IPS-11a (cell line): ENCODE data around the gene ROCK2.

Experiments
- H3K4me3 ChIP-seq: one replicate; pipeline ENCODE4 v1.5.1; 2013; ENCODE audit warnings: low read depth, low read length, control low read depth

Gene ROCK2

DNA sequence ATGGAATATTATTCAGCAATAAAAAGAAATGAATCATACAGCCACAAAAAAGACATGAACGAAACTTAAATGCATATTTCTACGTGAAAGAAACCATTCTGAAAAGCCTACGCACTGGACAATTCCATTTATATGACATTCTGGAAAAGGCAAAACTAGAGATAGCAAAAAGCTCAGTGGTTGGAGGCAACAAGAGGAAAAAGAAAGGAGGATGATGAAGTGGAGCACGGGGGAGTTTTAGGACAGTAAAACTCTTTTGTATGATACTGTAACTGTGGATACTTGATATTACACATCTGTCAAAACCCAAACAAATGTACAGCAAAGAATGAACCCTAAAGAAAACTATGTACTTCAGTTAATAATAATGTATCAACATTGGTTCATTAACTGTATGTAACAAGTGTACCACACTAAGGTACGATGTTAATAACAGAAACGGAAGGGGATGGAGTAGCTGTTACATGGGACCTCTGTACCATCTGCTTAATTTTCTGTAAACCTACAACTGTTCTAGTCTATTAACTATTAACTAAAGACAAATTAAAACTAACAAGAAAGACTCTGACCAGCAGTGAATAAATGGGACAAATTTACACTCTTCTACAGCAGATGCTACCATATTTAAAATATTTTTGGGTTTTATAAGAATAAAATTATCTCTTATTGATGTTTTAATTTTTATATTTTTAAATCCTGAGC lies 31.5 kb downstream of the ROCK2 start:
- no peak overlapping the region for H3K4me3 ChIP-seq

DNA sequence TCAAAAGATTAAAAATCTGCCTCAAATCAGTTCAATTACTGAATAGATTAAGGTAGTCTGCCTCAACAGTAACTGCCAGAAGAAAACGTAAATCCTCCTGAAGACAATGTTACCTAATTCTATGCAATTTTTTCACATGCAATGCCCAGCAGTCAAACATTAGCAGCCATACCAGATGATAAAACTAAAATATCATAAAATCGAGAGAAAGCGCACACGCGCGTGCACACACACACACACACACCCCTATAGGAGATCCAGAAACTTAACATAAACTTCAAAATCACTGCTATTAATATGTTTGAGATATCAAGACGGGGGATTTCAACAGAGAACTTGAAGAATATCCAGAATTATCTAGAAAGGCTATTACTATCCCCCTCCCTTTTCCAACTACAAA lies 32.9 kb downstream of the ROCK2 start:
- H3K4me3 ChIP-seq = no peak overlapping the region

DNA sequence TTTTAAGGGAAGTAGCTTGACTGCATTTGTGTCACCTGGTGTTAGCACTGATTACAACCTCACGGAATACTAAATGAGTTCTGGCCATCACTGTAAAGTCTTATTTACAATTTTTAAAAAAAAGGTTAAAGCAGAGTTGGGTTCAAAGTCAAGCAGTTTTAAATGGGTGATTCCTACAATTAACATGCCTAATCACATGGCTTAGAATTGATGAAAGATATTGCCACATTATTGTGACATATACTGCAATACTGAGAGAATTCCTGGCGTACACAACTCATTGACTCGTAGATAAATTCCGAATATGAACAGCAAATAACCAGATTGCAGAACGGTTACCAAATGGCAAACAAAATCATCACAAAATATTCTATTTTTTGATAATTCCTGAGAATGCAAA lies 34.2 kb downstream of the ROCK2 start:
- H3K4me3 ChIP-seq = no peak overlapping the region

DNA sequence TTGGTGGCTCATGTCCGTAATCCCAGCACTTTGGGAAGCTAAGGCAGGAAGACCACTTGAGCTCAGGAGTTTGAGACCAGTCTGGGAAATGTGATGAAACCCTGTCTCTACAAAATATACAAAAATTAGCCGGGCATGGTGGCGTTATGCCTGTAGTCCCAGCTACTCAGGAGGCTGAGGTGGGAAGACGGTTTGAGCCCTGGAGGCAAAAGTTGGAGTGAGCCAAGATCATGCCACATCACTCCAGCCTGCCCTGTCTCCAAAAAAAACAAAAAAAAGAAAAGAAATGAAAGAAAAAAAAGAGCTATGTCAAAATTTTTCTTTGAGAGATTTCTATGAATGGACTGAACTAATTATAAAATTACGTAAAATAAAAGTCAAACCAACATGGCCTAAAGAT lies 34.7 kb downstream of the ROCK2 start:
- H3K4me3 ChIP-seq = no peak overlapping the region

DNA sequence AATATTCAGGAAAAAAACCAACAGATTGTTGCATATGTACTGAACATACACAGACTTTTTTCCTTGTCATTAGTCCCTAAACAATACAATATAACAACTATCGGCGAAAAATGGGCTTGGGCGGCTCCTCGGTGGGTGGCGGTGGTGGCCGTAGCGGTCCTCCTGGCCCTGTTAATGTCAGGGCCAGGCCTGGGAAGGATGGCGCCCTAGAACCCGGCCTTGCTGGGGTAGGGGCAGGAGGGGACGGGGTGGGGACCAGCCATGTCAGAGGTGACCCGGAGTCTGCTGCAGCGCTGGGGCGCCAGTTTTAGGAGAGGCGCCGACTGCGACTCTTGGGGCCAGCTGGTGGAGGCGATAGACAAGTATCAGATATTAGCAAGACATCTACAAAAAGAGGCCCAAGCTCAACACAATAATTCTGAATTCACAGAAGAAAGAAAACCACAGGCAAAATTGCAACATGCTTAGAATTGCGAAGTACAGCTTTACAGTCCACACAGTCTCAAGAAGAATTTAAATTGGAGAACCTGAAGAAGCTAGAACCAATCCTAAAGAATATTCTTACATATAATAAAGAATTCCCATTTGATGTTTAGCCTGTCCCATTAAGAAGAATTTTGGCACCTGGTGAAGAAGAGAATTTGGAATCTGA lies 36.5 kb downstream of the ROCK2 start:
- H3K4me3 ChIP-seq = no peak overlapping the region

DNA sequence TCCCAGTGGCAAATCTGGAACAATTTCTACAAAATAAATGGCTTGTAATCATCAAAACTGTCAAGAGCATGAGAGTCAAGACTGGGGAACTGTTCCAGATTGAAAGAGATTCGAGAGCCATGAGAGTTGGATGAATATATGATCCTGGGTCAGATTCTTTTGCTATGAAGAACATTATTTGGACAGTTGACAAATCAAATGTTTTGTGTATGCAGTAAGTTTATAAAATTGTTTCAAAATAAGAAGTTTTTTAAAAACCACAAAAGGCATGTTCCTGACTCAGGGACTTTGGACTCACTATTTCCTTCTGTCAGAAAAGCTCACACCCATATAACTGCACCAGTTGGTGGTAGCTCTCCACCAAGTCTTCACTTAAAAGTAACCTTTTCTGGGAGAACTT lies 38.5 kb downstream of the ROCK2 start:
- no peak overlapping the region for H3K4me3 ChIP-seq

DNA sequence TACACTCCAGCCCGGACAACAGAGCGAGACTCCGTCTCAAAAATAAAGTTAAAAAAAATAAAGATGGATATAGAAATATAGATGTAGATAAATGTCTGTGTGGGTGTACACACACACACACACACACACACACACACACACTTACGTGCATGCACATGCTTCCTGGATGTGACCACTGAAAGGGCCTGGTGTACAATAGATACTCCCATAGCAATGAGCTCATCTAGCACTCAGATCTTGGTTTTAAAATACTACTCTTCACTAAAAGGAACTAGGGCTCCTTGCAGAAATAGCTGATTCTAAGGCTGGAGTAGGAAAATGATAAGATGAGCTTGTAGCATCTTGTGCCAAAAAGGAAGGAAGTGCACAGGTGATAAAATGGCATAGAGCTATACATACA lies 39.1 kb downstream of the ROCK2 start:
- no peak overlapping the region for H3K4me3 ChIP-seq

DNA sequence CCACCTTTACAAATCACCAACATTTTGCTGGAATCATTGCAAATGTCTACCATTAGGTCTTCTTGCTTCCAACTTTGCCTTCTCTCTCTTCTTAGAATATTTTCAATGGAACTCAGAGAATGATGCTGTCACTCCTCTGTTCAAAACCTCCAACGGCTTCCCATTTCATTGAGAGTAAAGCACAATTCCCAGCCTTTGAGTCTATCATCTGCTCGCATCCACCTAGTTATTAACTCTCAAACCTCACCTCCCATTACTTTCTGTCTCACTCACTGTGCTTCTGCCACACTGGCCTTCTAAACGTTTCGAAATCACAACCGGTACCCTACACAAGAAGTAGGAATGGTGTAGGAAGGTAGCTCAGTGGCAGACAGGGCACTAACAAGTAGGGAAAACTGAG lies 40.0 kb downstream of the ROCK2 start:
- H3K4me3 ChIP-seq = no peak overlapping the region

DNA sequence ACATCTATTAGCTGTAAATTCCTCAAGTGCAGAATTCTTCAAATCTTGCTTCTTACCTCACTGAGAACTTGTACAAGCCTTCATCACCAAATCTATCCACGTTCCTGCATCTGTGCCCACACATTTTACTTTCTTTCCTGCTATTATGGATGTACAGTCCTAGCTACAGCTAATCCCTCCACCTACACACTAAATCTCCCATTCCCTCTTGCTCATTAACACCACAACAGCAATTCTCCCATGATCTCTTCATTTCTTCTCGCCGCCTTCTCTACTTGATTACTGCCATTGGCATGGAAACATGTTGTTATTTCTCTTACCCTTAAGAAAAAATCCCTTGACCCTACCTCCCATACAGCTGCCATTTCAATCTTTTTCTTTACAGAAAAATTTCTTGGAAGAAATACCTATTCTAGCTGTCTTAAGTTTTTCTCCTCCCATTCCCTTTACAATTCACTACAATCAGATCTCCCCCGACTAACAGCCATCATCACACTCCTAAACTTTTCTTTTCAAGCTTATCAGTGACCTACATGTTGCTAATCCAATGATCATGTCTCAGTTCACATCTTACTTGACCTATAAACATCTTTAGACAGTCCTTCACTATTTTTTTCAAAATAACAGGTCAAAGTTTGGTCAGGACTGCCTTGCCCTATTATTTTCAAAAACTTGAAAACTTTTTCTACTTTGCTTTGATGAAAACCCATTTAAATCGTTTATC lies 41.0 kb downstream of the ROCK2 start:
- no peak overlapping the region for H3K4me3 ChIP-seq

DNA sequence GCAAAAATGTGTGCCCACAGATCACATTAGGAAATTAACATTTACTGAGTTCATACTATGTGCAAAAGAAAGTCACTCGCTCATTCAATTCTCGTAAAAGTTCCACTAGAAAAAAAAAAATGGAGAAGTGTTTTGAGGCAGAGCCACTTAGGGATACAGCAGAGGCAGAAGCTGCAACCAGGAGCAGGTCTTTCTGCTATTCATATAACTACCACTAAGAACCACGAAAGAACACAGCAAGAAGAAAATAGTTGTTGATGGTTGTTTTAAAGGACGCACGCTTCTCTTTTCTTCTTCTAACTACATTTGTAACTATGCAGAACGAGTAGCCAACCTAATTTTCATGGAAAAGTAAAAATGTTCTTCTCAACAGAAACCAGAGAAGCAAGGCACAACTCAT lies 45.0 kb downstream of the ROCK2 start:
- H3K4me3 ChIP-seq = no peak overlapping the region

DNA sequence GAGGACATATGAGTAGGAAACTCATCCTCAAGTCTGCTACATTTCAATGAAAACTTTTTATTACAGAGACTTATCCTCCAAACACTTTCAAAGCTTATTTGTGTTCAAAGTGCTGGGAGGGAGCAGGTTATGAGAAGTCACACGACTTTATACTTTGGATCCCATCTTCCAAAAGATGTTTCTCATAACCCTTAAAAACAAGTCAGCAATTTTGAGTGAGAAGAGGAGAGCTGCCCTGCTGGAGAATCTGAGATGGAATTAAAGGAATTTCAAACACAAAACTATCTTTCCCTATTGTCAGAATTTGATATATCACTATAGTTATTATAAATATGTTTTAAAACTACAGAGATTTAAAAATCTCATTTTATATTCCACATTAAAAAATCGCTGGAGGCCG lies 45.8 kb downstream of the ROCK2 start:
- H3K4me3 ChIP-seq = no peak overlapping the region

DNA sequence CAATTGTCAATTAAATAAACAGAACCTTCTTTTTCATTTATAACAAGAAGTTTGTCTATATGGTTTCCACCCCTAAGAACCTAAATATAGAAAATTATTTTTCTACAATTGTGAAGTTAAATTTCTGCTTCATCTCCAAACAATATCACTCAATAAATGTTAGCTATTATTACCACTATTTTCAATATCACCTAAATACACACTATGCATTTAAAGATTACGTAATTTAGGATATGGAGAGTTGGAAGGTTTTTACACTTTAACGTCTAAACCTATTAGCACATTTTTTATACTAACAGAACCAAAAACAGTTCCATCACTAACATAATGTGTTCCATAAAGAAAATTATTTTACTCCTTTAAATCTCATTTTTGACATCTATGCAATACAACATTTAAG lies 48.0 kb downstream of the ROCK2 start:
- no peak overlapping the region for H3K4me3 ChIP-seq

DNA sequence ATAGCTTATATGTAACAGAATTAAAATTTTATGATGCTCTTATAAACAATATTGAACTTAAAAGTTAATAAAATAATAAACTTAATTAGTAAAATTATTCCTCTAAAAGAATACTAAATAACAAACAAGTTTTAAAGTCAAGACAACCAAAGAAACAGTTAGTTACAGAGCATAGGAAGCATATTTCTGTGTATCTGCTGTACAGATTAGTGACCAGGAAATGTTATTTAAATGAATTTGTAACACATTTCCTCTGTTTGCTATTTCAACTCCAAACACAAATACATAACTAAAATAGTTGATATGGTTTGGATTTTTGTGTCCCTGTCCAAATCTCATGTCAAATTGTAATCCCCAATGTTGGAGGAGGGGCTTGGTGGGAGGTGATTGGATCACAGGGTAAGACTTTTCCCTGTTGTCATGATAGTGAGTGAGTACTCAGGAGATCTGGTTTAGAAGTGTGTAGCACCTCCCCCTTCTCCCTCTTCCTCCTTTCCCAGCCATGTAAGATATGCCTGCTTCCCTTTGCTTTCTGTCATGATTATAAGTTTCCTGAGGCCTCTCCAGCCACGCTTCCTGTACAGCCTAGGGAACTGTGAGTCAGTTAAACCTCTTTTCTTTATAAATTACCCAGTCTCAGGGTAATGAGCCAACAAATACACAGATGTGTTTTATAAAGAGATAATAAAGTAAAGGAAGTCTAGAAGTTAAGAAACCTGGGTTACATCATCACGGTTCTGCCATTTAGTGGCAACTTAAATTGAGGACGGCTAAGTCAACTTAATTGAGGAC lies 51.8 kb downstream of the ROCK2 start:
- H3K4me3 ChIP-seq = no peak overlapping the region

DNA sequence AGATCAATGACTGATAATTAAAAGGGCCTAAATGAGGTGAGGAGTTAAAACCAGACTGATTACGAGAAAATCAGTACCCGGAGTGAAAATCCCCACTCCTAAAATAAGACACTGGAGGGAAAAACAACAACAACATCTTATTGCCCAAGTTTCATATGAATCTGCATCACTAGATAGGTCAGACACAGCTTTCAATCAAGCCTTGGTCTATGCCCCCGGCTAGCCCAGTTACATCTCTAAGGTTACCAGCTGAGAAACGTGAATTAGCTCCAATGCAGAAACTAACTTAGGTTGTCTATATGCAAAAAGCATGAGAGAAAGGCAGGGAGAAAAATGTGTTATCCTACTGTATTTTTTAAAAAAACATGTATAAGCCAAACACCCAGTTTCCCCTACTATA lies 53.7 kb downstream of the ROCK2 start:
- H3K4me3 ChIP-seq = no peak overlapping the region

DNA sequence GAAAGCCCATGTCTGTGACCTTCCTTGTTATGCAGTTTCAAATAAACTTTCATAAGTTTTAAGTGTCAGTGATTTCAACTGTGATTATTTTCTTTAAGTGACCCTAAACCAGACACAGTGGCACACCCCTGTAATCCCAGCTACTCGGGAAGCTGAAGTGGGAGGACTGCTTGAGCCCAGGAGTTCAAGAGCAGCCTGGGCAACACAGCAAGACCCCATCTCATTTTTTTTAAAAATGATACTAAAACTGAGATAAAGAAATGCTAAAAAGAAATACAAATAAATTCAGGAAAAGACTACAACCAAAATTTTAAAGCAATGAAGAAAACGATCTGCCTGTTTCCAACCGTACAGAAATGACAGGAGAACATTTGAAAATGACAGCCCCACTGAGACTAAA lies 54.2 kb downstream of the ROCK2 start:
- no peak overlapping the region for H3K4me3 ChIP-seq

DNA sequence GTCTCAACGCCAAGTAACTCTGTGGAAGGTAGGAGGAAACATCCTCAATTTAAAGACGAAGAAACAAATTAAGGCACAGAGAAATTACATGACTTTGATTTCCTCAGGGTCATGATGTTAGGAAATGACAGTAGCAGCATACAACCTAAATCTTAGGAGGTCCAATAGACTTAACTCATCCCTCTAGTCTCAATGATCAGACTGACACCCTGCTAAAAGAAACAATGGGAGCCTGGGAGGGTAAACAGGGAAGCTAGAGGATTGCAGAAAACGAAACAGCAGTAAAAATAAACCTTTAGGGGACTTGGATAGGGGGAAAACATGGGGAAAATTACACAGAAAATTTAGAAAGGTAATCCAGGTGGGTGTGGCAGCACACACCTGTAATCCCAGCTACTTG lies 56.0 kb downstream of the ROCK2 start:
- no peak overlapping the region for H3K4me3 ChIP-seq

DNA sequence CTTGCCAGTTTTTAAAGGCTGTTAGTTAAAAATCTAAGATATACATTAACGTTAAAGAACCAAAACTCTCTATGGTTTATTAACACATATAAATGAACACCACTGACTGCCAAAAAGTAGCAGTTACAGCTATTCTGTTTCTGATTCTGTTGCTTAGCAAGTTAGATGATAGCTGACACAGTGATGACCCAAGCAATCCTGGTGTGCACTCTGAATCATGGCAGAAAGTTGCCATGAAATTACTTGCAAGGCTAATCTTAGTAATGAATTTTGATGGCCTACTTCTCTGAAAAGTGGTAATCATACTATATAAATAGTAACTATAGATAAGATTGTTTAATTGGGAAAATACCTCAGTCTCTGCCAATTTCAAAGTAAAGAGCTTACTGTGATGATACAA lies 57.7 kb downstream of the ROCK2 start:
- H3K4me3 ChIP-seq = no peak overlapping the region

DNA sequence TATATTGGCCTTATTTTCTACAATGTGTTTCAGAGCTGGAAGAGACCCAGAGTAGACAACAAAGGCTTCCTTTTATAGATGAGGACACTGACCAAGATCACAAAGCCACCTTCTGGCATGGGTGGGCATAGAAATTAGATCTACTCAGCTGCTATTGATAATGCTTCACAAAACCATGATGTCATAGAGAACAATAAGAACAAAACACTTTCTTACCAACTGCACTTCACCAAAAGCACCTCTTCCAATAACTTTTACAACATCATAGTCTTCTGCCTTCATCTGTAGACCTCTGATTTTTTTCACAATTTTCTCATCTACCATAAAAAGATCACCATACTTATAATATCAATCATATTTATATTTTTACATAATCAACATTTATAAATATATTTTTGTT lies 58.1 kb downstream of the ROCK2 start:
- H3K4me3 ChIP-seq = no peak overlapping the region

DNA sequence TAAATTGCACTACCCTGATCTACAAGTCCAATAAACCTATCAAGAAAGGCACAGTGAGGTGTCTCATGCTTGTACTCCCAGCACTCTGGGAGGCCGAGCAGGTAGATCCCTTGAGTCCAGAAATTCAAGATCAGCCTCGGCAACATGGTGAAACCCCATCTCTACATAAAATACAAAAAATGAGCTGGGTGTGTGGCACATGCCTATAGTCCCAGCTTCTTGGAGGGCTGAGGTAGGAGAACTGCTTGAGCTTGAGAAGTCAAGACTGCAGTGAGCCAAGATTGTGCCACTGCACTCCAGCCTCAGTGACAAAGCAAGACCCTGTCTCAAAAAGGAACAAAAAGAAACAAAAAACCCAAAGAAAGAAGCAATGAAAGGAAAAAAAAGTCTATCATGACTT lies 58.9 kb downstream of the ROCK2 start:
- no peak overlapping the region for H3K4me3 ChIP-seq

DNA sequence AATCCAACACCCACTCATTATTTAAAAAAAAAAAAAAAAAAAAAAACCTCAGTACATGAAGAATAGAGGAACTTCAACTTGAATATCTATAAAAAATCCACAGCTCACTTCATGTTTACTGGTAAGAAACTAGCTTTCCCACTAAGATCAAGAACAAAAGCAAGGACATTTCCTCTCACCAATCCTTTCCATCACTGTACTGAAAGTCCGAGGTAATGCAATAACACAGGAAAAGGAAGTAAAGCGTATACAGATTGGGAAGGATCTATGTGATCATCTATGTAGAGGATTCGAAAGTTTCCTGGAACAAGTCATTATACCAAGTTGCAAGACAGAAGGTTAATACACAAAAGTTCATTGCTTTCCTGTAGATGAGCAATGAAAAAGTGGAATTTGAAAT lies 63.2 kb downstream of the ROCK2 start:
- H3K4me3 ChIP-seq = no peak overlapping the region

DNA sequence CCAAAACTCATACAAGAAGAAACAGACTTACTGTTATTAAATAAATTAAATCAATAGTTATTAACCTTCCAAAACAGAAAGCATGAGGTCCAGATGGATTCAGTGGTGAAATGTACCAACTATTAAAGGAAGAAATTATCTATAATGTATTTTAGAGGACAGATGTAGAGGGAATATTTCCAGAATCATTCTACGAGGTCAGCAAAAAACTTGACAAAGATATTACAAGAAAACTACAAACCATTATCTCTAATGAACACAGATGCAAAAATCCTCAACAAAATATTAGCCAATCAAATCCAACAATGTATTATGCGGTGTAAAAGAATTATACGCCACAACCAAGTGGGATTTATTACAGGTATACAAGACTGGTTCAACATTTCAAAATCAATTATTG lies 63.7 kb downstream of the ROCK2 start:
- no peak overlapping the region for H3K4me3 ChIP-seq

DNA sequence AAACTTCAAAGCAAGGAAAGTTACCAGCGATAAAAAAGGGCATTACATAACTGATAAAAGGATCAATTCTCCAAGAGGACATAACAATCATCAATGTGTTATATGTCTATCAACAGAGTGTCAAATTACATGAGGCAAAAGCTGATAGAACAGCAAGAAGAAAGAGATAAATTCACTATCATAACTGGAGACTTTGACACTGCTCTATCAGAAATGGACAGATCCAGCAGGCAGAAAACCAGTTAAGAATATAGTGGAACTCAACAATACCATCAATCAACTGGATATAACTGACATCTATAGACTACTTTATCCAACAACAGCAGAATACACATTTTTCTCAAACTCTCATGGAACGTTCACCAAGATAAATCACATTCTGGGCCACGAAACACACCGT lies 65.0 kb downstream of the ROCK2 start:
- no peak overlapping the region for H3K4me3 ChIP-seq
